GM19372 (cell line): Measurements from ENCODE around the gene FBLN2.

Source experiments
- ATAC-seq: cut with Tn5 transposase; IDR thresholded peaks from one replicate; pipeline ENCODE4 v1.9.1; 2021; ENCODE audit warnings: mild to moderate bottlenecking, low read depth, moderate library complexity; ENCODE audit not compliant: unreplicated experiment

FBLN2 gene

GRCh38 chr3:13563911-13564310 is 15.0 kb downstream of the FBLN2 start:
- no peak for ATAC-seq

- no peak for ATAC-seq
These were observed 16.0 kb downstream of the FBLN2 start for GRCh38 chr3:13564751-13565560.

- ATAC-seq = no peak
These were observed 16.9 kb downstream of the FBLN2 start for GRCh38 chr3:13565581-13566452.

- ATAC-seq = no peak
These were observed 17.5 kb downstream of the FBLN2 start for GRCh38 chr3:13566453-13566748.

GRCh38 chr3:13566769-13567310 is 17.9 kb downstream of the FBLN2 start:
- ATAC-seq = no peak

- no peak for ATAC-seq
These were observed 19.0 kb downstream of the FBLN2 start for GRCh38 chr3:13567684-13568514.

GRCh38 chr3:13568515-13569028 is 19.6 kb downstream of the FBLN2 start:
- ATAC-seq = no peak

GRCh38 chr3:13569201-13569600 is 20.3 kb downstream of the FBLN2 start:
- ATAC-seq = no peak

- ATAC-seq = no peak
These were observed 20.9 kb downstream of the FBLN2 start for GRCh38 chr3:13569641-13570390.

- no peak for ATAC-seq
These were observed 21.7 kb downstream of the FBLN2 start for GRCh38 chr3:13570391-13571194.

GRCh38 chr3:13571264-13571663 is 22.3 kb downstream of the FBLN2 start:
- no peak for ATAC-seq

- ATAC-seq = no peak
These were observed 23.2 kb downstream of the FBLN2 start for GRCh38 chr3:13571831-13572750.

- no peak for ATAC-seq
These were observed 24.1 kb downstream of the FBLN2 start for GRCh38 chr3:13572926-13573623.

- no peak for ATAC-seq
These were observed 25.3 kb downstream of the FBLN2 start for GRCh38 chr3:13574083-13574797.

GRCh38 chr3:13574798-13575451 is 26.0 kb downstream of the FBLN2 start:
- ATAC-seq = no peak

GRCh38 chr3:13575459-13576061 is 26.6 kb downstream of the FBLN2 start:
- no peak for ATAC-seq
